Type B pancreatic cell (in vitro differentiated cells): ENCODE data around the gene TNFRSF9. TPM values are rescaled to one million over a fixed set of nuclear protein-coding genes. Genes with fewer than 3 reads are reported as not detected.
"Not testable (repeated sequence)": the region's sequence is repeated elsewhere in the genome, so short reads cannot be mapped to it uniquely, and the experiment has no call there.

ENCODE experiments used
- DNase-seq: peaks from one replicate; pipeline ENCODE4 v3.0.0; 2021; ENCODE audit warnings: mixed read lengths; ENCODE audit not compliant: unreplicated experiment; ENCODE audit errors: extremely low spot score
- H3K27ac Mint-ChIP-seq: 2 replicates; pipeline ENCODE4 v1.8.0; 2021; ENCODE audit warnings: mild to moderate bottlenecking, mixed read lengths
- H3K27me3 Mint-ChIP-seq: 2 replicates; pipeline ENCODE4 v1.8.0; 2021; ENCODE audit warnings: mixed read lengths
- H3K36me3 Mint-ChIP-seq: 2 replicates; pipeline ENCODE4 v1.8.0; 2021; ENCODE audit warnings: mixed read lengths
- H3K4me1 Mint-ChIP-seq: one replicate; pipeline ENCODE4 v1.8.0; 2021; ENCODE audit warnings: mixed read lengths; ENCODE audit not compliant: unreplicated experiment
- H3K4me3 Mint-ChIP-seq: 2 replicates; pipeline ENCODE4 v1.8.0; 2021; ENCODE audit warnings: mild to moderate bottlenecking, mixed read lengths
- H3K9me3 Mint-ChIP-seq: 2 replicates; pipeline ENCODE4 v1.8.0; 2021; ENCODE audit warnings: mixed read lengths
- CTCF ChIP-seq: fragments of 200-600 bp; sonication (generic); conservative IDR thresholded peaks from 2 replicates; pipeline ENCODE4 v1.5.0; 2021; ENCODE audit warnings: antibody characterized with exemption, mild to moderate bottlenecking
- total RNA-seq: library from RNA; stranded (reverse); gene quantifications from 2 replicates; pipeline ENCODE4 v1.2.1, GENCODE V29; 2021; ENCODE audit warnings: low replicate concordance

TNFRSF9 gene
- total RNA-seq, 1 donor from 2014 or later = 0.39 TPM

GRCh38 chr1:7972285-7972684, 31.6 kb upstream of the TNFRSF9 start:
- Mint-ChIP-seq H3K9me3 (no peaks in the 10 kb centered on the region), H3K27ac (no peak overlapping the region), H3K36me3 (peaks cover 28% of the 10 kb centered on the region), H3K4me3 (no peak overlapping the region), H3K4me1 (peaks cover 6% of the 10 kb centered on the region), H3K27me3 (no peaks in the 10 kb centered on the region)
- DNase-seq = no peak
- no peak for TF ChIP-seq CTCF

- Mint-ChIP-seq H3K27me3 (no peaks in the 10 kb centered on the region), H3K9me3 (no peaks in the 10 kb centered on the region), H3K27ac (no peak overlapping the region), H3K4me1 (peaks cover 12% of the 10 kb centered on the region), H3K36me3 (peaks cover 37% of the 10 kb centered on the region), H3K4me3 (no peak overlapping the region)
- no peak for TF ChIP-seq CTCF
- no peak for DNase-seq
Measured at GRCh38 chr1:7971024-7971423, 30.4 kb upstream of the TNFRSF9 start.

GRCh38 chr1:7970246-7970645, 29.6 kb upstream of the TNFRSF9 start:
- Mint-ChIP-seq H3K4me3 (no peak overlapping the region), H3K27ac (no peak overlapping the region), H3K4me1 (peaks cover 9% of the 10 kb centered on the region), H3K9me3 (no peaks in the 10 kb centered on the region), H3K27me3 (no peaks in the 10 kb centered on the region), H3K36me3 (peaks cover 37% of the 10 kb centered on the region)
- DNase-seq = no peak
- no peak for TF ChIP-seq CTCF

GRCh38 chr1:7967651-7968050, 27.0 kb upstream of the TNFRSF9 start:
- Mint-ChIP-seq H3K27ac (no peak overlapping the region), H3K4me3 (no peak overlapping the region), H3K27me3 (no peaks in the 10 kb centered on the region), H3K9me3 (no peaks in the 10 kb centered on the region), H3K36me3 (peaks cover 45% of the 10 kb centered on the region), H3K4me1 (peaks cover 10% of the 10 kb centered on the region)
- no peak for DNase-seq
- TF ChIP-seq CTCF = no peak

- no peak for TF ChIP-seq CTCF
- peaks cover 45% of the 10 kb centered on the region for H3K36me3 Mint-ChIP-seq
- H3K27ac Mint-ChIP-seq = no peak overlapping the region
- no peak for DNase-seq
- peaks cover 12% of the 10 kb centered on the region for H3K4me1 Mint-ChIP-seq
- no peaks in the 10 kb centered on the region for H3K9me3 Mint-ChIP-seq
- H3K27me3 Mint-ChIP-seq = no peaks in the 10 kb centered on the region
- no peak overlapping the region for H3K4me3 Mint-ChIP-seq
Measured at GRCh38 chr1:7967196-7967595, 26.6 kb upstream of the TNFRSF9 start.

GRCh38 chr1:7964476-7964875, 23.8 kb upstream of the TNFRSF9 start:
- Mint-ChIP-seq H3K27ac (no peak overlapping the region), H3K36me3 (peaks cover 28% of the 10 kb centered on the region), H3K27me3 (no peaks in the 10 kb centered on the region), H3K9me3 (no peaks in the 10 kb centered on the region), H3K4me1 (peaks cover 22% of the 10 kb centered on the region), H3K4me3 (peak overlapping the region; percentile 55)
- no peak for TF ChIP-seq CTCF
- no peak for DNase-seq

DNA sequence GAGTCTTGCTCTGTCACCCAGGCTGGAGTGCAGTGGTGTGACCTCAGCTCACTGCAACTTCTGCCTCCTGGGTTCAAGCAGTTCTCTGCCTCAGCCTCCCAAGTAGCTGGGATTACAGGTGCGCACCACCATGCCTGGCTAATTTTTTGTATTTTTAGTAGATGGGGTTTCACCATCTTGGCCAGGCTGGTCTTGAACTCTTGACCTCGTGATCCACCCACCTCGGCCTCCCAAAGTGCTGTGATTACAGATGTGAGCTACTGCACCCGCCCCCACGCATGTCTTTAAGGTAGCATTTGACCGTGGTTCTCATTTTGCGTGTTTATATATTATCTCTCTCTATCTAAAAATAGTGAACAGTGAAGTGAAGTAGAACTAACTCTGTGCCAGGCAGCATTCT, 23.2 kb upstream of the TNFRSF9 start:
- DNase-seq, H3K27ac Mint-ChIP-seq, H3K9me3 Mint-ChIP-seq, H3K27me3 Mint-ChIP-seq: not testable (repeated sequence)
- Mint-ChIP-seq H3K4me3 (peak overlapping the region; percentile 55), H3K36me3 (peaks cover 23% of the 10 kb centered on the region), H3K4me1 (peaks cover 22% of the 10 kb centered on the region)

GRCh38 chr1:7963378-7963730, 22.7 kb upstream of the TNFRSF9 start:
- not testable (repeated sequence) for H3K27ac Mint-ChIP-seq

More at GRCh38 chr1:7963378-7963730, 22.7 kb upstream of the TNFRSF9 start:
- not testable (repeated sequence) for DNase-seq, H3K27me3 Mint-ChIP-seq, H3K9me3 Mint-ChIP-seq
- Mint-ChIP-seq H3K4me1 (peaks cover 22% of the 10 kb centered on the region), H3K4me3 (peak overlapping the region; percentile 77), H3K36me3 (peaks cover 22% of the 10 kb centered on the region)
